IMR-90 (cell line): ENCODE measurements around the gene DIPK1B. TPM values are rescaled to one million over a fixed set of nuclear protein-coding genes. Genes with fewer than 3 reads are reported as not detected.
A peak's percentile ranks its signal among the peaks of the same experiment; 100 is the strongest.

ENCODE experiments used
- ATAC-seq: fragments of 200-7000 bp; cut with Tn5 transposase; 2 replicates; pipeline ENCODE4 v1.9.1; 2020; ENCODE audit warnings: low read depth, mild to moderate bottlenecking, moderate library complexity
- BruUV-seq: library from RNA; stranded (reverse); fragments of 400-500 nt; replicated peaks from 2 replicates; lab custom pipeline; 2021; lab: Mats Ljungman, UMichigan
- CTCF ChIA-PET: fragments of 300-600 bp; formaldehyde crosslinking; extraction: SDS; loops from one replicate; lab custom pipeline; 2021; ENCODE audit warnings: antibody characterized with exemption; lab: Yijun Ruan, JAX
- POLR2A ChIA-PET: fragments of 300-600 bp; sonication (Branson Sonifier 250); formaldehyde crosslinking; loops from one replicate; lab custom pipeline; 2022; ENCODE audit warnings: antibody characterized with exemption; ENCODE audit not compliant: unreplicated experiment; lab: Charles Lee
- DNase-seq: peaks from one replicate; pipeline ENCODE4 v3.0.0; 2013
- H2AFZ ChIP-seq: replicated peaks from 2 replicates; pipeline ENCODE3; 2013; ENCODE audit warnings: low read length, mild to moderate bottlenecking; ENCODE audit not compliant: poor library complexity
- H2AK5ac ChIP-seq: 2 replicates; pipeline ENCODE4 v1.6.1; 2013; ENCODE audit warnings: low read depth, low read length, inconsistent platforms
- H2AK9ac ChIP-seq: replicated peaks from 2 replicates; pipeline ENCODE3; 2013; ENCODE audit warnings: mild to moderate bottlenecking, low read depth, low read length, moderate library complexity; ENCODE audit not compliant: poor library complexity
- H2BK120ac ChIP-seq: 2 replicates; pipeline ENCODE4 v1.6.1; 2013; ENCODE audit warnings: low read depth, low read length, inconsistent platforms
- H2BK15ac ChIP-seq: 3 replicates; pipeline ENCODE4 v1.6.1; 2013; ENCODE audit warnings: low read depth, low read length, inconsistent platforms
- H2BK20ac ChIP-seq: 2 replicates; pipeline ENCODE4 v1.6.1; 2013; ENCODE audit warnings: low read depth, mild to moderate bottlenecking, inconsistent platforms, low read length, moderate library complexity
- H2BK5ac ChIP-seq: 2 replicates; pipeline ENCODE4 v1.6.1; 2013; ENCODE audit warnings: mild to moderate bottlenecking, low read depth, low read length, inconsistent platforms; ENCODE audit not compliant: poor library complexity, severe bottlenecking
- H3K14ac ChIP-seq: replicated peaks from 2 replicates; pipeline ENCODE4 v1.6.1; 2013; ENCODE audit warnings: low read depth, low read length, inconsistent platforms
- H3K18ac ChIP-seq: 2 replicates; pipeline ENCODE4 v1.6.1; 2013; ENCODE audit warnings: low read depth, low read length, control low read depth
- H3K23ac ChIP-seq: 2 replicates; pipeline ENCODE4 v1.6.1; 2013; ENCODE audit warnings: low read depth, low read length, inconsistent platforms
- H3K27ac ChIP-seq: 2 replicates; pipeline ENCODE4 v1.5.1; 2013; ENCODE audit warnings: mild to moderate bottlenecking, control low read depth, low read length; ENCODE audit not compliant: insufficient read depth
- H3K27me3 ChIP-seq: 2 replicates; pipeline ENCODE4 v1.6.1; 2013; ENCODE audit warnings: low read length; ENCODE audit not compliant: control insufficient read depth, insufficient read depth
- H3K36me3 ChIP-seq: 2 replicates; pipeline ENCODE4 v1.6.1; 2013; ENCODE audit warnings: low read length, mixed read lengths; ENCODE audit not compliant: control insufficient read depth, insufficient read depth
- H3K4ac ChIP-seq: 2 replicates; pipeline ENCODE4 v1.6.1; 2013; ENCODE audit warnings: low read depth, low read length, inconsistent platforms
- H3K4me1 ChIP-seq: 2 replicates; pipeline ENCODE4 v1.6.1; 2013; ENCODE audit warnings: low read length, mixed read lengths; ENCODE audit not compliant: control insufficient read depth, insufficient read depth
- H3K4me2 ChIP-seq: 2 replicates; pipeline ENCODE4 v1.6.1; 2013; ENCODE audit warnings: low read depth, mild to moderate bottlenecking, control low read depth, low read length, moderate library complexity
- H3K4me3 ChIP-seq: 2 replicates; pipeline ENCODE4 v1.5.1; 2013; ENCODE audit warnings: low read depth, mild to moderate bottlenecking, control low read depth, low read length, moderate library complexity; ENCODE audit not compliant: insufficient read depth
- H3K56ac ChIP-seq: 2 replicates; pipeline ENCODE4 v1.6.1; 2013; ENCODE audit warnings: low read length, inconsistent platforms; ENCODE audit not compliant: insufficient read depth; ENCODE audit errors: extremely low read depth
- H3K79me1 ChIP-seq, 2 experiments: 2 replicates each; pipeline ENCODE4 v1.6.1; 2013; ENCODE audit warnings: low read length in 2 of 2, inconsistent platforms in 1 of 2, low read depth in 1 of 2
- H3K9ac ChIP-seq: 2 replicates; pipeline ENCODE4 v1.6.1; 2013; ENCODE audit warnings: low read depth, low read length, control low read depth
- H3K9me1 ChIP-seq: 2 replicates; pipeline ENCODE4 v1.6.1; 2013; ENCODE audit warnings: low read length, inconsistent platforms; ENCODE audit not compliant: insufficient read depth
- H3K9me3 ChIP-seq: 2 replicates; pipeline ENCODE4 v1.6.1; 2013; ENCODE audit warnings: low read length; ENCODE audit not compliant: control insufficient read depth, insufficient read depth
- H4K20me1 ChIP-seq: 2 replicates; pipeline ENCODE4 v1.6.1; 2013; ENCODE audit warnings: low read length, inconsistent platforms; ENCODE audit not compliant: insufficient read depth
- H4K5ac ChIP-seq: 2 replicates; pipeline ENCODE4 v1.6.1; 2013; ENCODE audit warnings: mild to moderate bottlenecking, low read depth, low read length, control low read depth
- H4K8ac ChIP-seq, 2 experiments: 2 replicates each; pipeline ENCODE4 v1.6.1; 2013; ENCODE audit warnings: low read depth in 2 of 2, low read length in 2 of 2, control low read depth in 1 of 2, inconsistent platforms in 1 of 2
- H4K91ac ChIP-seq: 2 replicates; pipeline ENCODE4 v1.6.1; 2013; ENCODE audit warnings: low read depth, low read length, inconsistent platforms; ENCODE audit not compliant: insufficient read depth
- BHLHE40 ChIP-seq: fragments of 150-350 bp; IDR thresholded peaks from 2 replicates; pipeline ENCODE4 v1.6.1; 2016; ENCODE audit warnings: mild to moderate bottlenecking, low read depth, low read length
- CEBPB ChIP-seq: IDR thresholded peaks from 2 replicates; pipeline ENCODE4 v1.6.1; 2012; ENCODE audit warnings: low read depth, low read length, improper control_type of control experiment
- CHD1 ChIP-seq: IDR thresholded peaks from 2 replicates; pipeline ENCODE4 v1.6.1; 2012; ENCODE audit warnings: low read depth, low read length, improper control_type of control experiment
- CTCF ChIP-seq: conservative IDR thresholded peaks from 2 replicates; pipeline ENCODE4 v1.5.1; 2012; ENCODE audit warnings: mild to moderate bottlenecking, low read depth, low read length, improper control_type of control experiment
- ELK1 ChIP-seq: fragments of 150-350 bp; IDR thresholded peaks from 2 replicates; pipeline ENCODE4 v1.6.1; 2016; ENCODE audit warnings: low read depth, mild to moderate bottlenecking, low read length, moderate library complexity, borderline replicate concordance
- FOS ChIP-seq: fragments of 150-350 bp; IDR thresholded peaks from 2 replicates; pipeline ENCODE4 v1.6.1; 2016; ENCODE audit warnings: low read depth, low read length
- MAFK ChIP-seq: IDR thresholded peaks from 2 replicates; pipeline ENCODE4 v1.6.1; 2012; ENCODE audit warnings: low read depth, low read length, improper control_type of control experiment
- MAZ ChIP-seq: IDR thresholded peaks from 2 replicates; pipeline ENCODE4 v1.6.1; 2012; ENCODE audit warnings: low read depth, mild to moderate bottlenecking, low read length, improper control_type of control experiment, moderate library complexity, borderline replicate concordance
- MXI1 ChIP-seq: IDR thresholded peaks from 2 replicates; pipeline ENCODE4 v1.6.1; 2012; ENCODE audit warnings: low read depth, mild to moderate bottlenecking, low read length, moderate library complexity, borderline replicate concordance
- NFE2L2 ChIP-seq: fragments of 150-350 bp; IDR thresholded peaks from 2 replicates; pipeline ENCODE4 v1.6.1; 2016; ENCODE audit warnings: low read depth, mild to moderate bottlenecking, low read length
- POLR2A ChIP-seq: IDR thresholded peaks from 2 replicates; pipeline ENCODE4 v1.6.1; 2012; ENCODE audit warnings: mild to moderate bottlenecking, low read depth, low read length
- RAD21 ChIP-seq: IDR thresholded peaks from 2 replicates; pipeline ENCODE4 v1.6.1; 2012; ENCODE audit warnings: low read length, improper control_type of control experiment
- RCOR1 ChIP-seq: IDR thresholded peaks from 2 replicates; pipeline ENCODE4 v1.6.1; 2012; ENCODE audit warnings: mild to moderate bottlenecking, low read length, improper control_type of control experiment; ENCODE audit not compliant: insufficient replicate concordance
- RFX5 ChIP-seq: IDR thresholded peaks from 2 replicates; pipeline ENCODE4 v1.8.0; 2012; ENCODE audit warnings: low read depth, mild to moderate bottlenecking, low read length, moderate library complexity
- SMC3 ChIP-seq: fragments of 150-350 bp; IDR thresholded peaks from 2 replicates; pipeline ENCODE4 v1.6.1; 2016; ENCODE audit warnings: low read depth, mild to moderate bottlenecking, antibody characterized with exemption, low read length, moderate library complexity
- USF2 ChIP-seq: fragments of 150-350 bp; IDR thresholded peaks from 2 replicates; pipeline ENCODE4 v1.6.1; 2017; ENCODE audit warnings: mild to moderate bottlenecking, antibody characterized with exemption, low read length, low read depth
- WGBS, 2 experiments: methylation state at CpG; one replicate each; pipeline versions ENCODE4 v1.1.5 to v1.1.7; 2013; ENCODE audit warnings: missing lambda C conversion rate in 2 of 2; ENCODE audit not compliant: insufficient read length in 1 of 2; ENCODE audit errors: extremely low coverage in 2 of 2; 5-methylcytosine and 5-hydroxymethylcytosine counted together
- dilution Hi-C: fragments of 300-500 bp; cut with HindIII; formaldehyde crosslinking; loops from one replicate; pipeline ENCODE4 v1.14.3; 2018; ENCODE audit warnings: low sequenced_read_pairs; ENCODE audit not compliant: unreplicated experiment
- in situ Hi-C: fragments of 300-500 bp; cut with MboI; formaldehyde crosslinking; loops from 3 replicates; pipeline ENCODE4 v1.14.3; 2019; ENCODE audit warnings: low sequenced_read_pairs, inconsistent platforms, mixed read lengths
- intact Hi-C: fragments of 100-400 bp; cut with micrococcal nuclease; formaldehyde crosslinking; loops from 2 replicates; pipeline ENCODE4 v1.10.0; 2022
- polyA plus RNA-seq, 3 experiments: library from polyadenylated mRNA; depleted of rRNA; stranded (reverse); fragments of >200 nt; gene quantifications; 2 replicates each; pipeline ENCODE4 v1.2.3, GENCODE V29; 2012; ENCODE audit warnings: low replicate concordance in 1 of 3
- total RNA-seq: library from RNA; depleted of rRNA; stranded (reverse); fragments of >200 nt; gene quantifications from 2 replicates; pipeline ENCODE4 v1.2.3, GENCODE V29; 2012

The DIPK1B gene
- total and polyA plus RNA-seq, 2 of the 4 experiments (the other 2 are of a cell fraction), result 3.4 to 7.1 TPM

- H2BK5ac ChIP-seq, result no peak overlapping the region
- no peak overlapping the region for H3K23ac ChIP-seq
- H2BK15ac ChIP-seq, result no peak overlapping the region
- BruUV-seq, result no TSS peak
- no peak overlapping the region for H2BK120ac ChIP-seq
- intact Hi-C loops (no loop called here), in situ Hi-C loops (no loop called here), dilution Hi-C loops (no loop called here)
- TF ChIP-seq USF2 (no peak), MAFK (no peak), RFX5 (no peak), SMC3 (no peak), FOS (no peak), CTCF (no peak), ELK1 (no peak), MAZ (no peak), POLR2A (no peak), NFE2L2 (no peak), CEBPB (no peak), RAD21 (no peak), RCOR1 (no peak), BHLHE40 (no peak), MXI1 (no peak), CHD1 (no peak)
- H4K91ac ChIP-seq, result no peak overlapping the region
- H3K27me3 ChIP-seq, result peaks cover 11% of the 10 kb centered on the region
- ATAC-seq (no peak), DNase-seq (no peak)
- H3K36me3 ChIP-seq, result no peaks in the 10 kb centered on the region
- no peak overlapping the region for H3K18ac ChIP-seq
- H4K20me1 ChIP-seq, result no peaks in the 10 kb centered on the region
- no peak overlapping the region for H3K4me3 ChIP-seq
- H3K9me3 ChIP-seq, result peaks cover 9% of the 10 kb centered on the region
- H2AK9ac ChIP-seq, result no peak overlapping the region
- no peak overlapping the region for H3K56ac ChIP-seq
- H4K8ac ChIP-seq, result no peak overlapping the region
- H2AFZ ChIP-seq, result peak overlapping the region; percentile 67
- H2AK5ac ChIP-seq, result no peak overlapping the region
- no peak overlapping the region for H3K14ac ChIP-seq
- H3K4me2 ChIP-seq, result no peak overlapping the region
- no peaks in the 10 kb centered on the region for H3K79me1 ChIP-seq
- H3K9ac ChIP-seq, result no peak overlapping the region
- H2BK20ac ChIP-seq, result no peak overlapping the region
- H4K5ac ChIP-seq, result no peak overlapping the region
- no peaks in the 10 kb centered on the region for H3K4me1 ChIP-seq
- ChIA-PET CTCF (no interaction called here), POLR2A (no interaction called here)
- H3K27ac ChIP-seq, result no peak overlapping the region
- H3K9me1 ChIP-seq, result no peaks in the 10 kb centered on the region
- no CpG with 5 or more reads among the region's 3 CpGs for WGBS, 2 experiments
- H3K4ac ChIP-seq, result no peak overlapping the region
These were observed 59.6 kb downstream of the DIPK1B start for GRCh38 chr9:136771907-136772415.
